ENCODE measurements around the gene CDK14. TPM values are rescaled to one million over a fixed set of nuclear protein-coding genes. Genes with fewer than 3 reads are reported as not detected.

The CDK14 gene
- total and polyA plus RNA-seq, 2 donors (not counting 3 experiments of a cell fraction or from before 2014, with no cell fraction given) = 5.5 to 34.2 TPM

- ChIA-PET POLR2A (no interaction called here), CTCF (no interaction called here)
- no peak overlapping the region for H3K9ac ChIP-seq (replicated peaks; ENCODE audit: extremely low read depth, insufficient read depth, low read length)
- H3K36me3 ChIP-seq (ENCODE audit: control insufficient read depth in 2 of 2, extremely low read depth in 1 of 2, insufficient read depth in 2 of 2, low read length in 2 of 2) = no peaks in the 10 kb centered on the region
- H2AFZ ChIP-seq (ENCODE audit: low read depth, low read length) = no peak overlapping the region
- intact Hi-C loops (cut with micrococcal nuclease) (no loop called here), dilution Hi-C loops (cut with MboI; ENCODE audit: extremely low pct_ligation_motif_present, low sequenced_read_pairs) (no loop called here)
- FAIRE-seq = no peak
- H3K9me1 ChIP-seq (replicated peaks; ENCODE audit: control insufficient read depth, extremely low read depth, insufficient read depth, low read length) = no peaks in the 10 kb centered on the region
- H3K9me3 ChIP-seq (replicated peaks; ENCODE audit: control insufficient read depth, insufficient read depth, low read length) = no peaks in the 10 kb centered on the region
- H3K27ac ChIP-seq (ENCODE audit: insufficient read depth, low read depth, low read length) = no peak overlapping the region
- H3K27me3 ChIP-seq (ENCODE audit: control insufficient read depth in 2 of 2, insufficient read depth in 2 of 2, low read length in 2 of 2) = no peaks in the 10 kb centered on the region
- H3K79me2 ChIP-seq (ENCODE audit: control insufficient read depth, insufficient read depth, low read length) = no peaks in the 10 kb centered on the region
- no peak overlapping the region for H3K4me2 ChIP-seq (ENCODE audit: insufficient read depth, low read length)
- TF ChIP-seq EZH2 (IDR thresholded peaks at IDR 0.05; ENCODE audit: borderline replicate concordance, low read depth, low read length, severe bottlenecking) (no peak), GATA2 (IDR thresholded peaks at IDR 0.05; ENCODE audit: insufficient read depth, insufficient read length, low read depth, low read length) (no peak), FOS (IDR thresholded peaks at IDR 0.05; ENCODE audit: borderline replicate concordance, insufficient read depth, low read length) (no peak), POLR2AphosphoS5 (IDR thresholded peaks at IDR 0.05; ENCODE audit: insufficient read depth, low read depth, low read length) (no peak), CTCF (IDR thresholded peaks at IDR 0.05; ENCODE audit: extremely low read depth in 1 of 2, insufficient read depth in 1 of 2, low read depth in 1 of 2, low read length in 2 of 2) (no peak), POLR2A (IDR thresholded peaks at IDR 0.05; ENCODE audit: low read depth, low read length) (no peak), JUN (IDR thresholded peaks at IDR 0.05; ENCODE audit: borderline replicate concordance, insufficient read depth, insufficient read length, low read depth) (no peak), MAX (IDR thresholded peaks at IDR 0.05; ENCODE audit: insufficient read depth, insufficient read length) (no peak), MYC (IDR thresholded peaks at IDR 0.05; ENCODE audit: low read depth, low read length) (no peak)
- H3K4me3 ChIP-seq (replicated peaks in 1 of 3; ENCODE audit: insufficient read depth in 1 of 3, low read depth in 1 of 3, low read length in 3 of 3) = no peak overlapping the region
- BruUV-seq (replicated peaks) = no TSS peak
- no peak for DNase-seq (ENCODE audit: low read depth, low spot score)
- no peaks in the 10 kb centered on the region for H4K20me1 ChIP-seq (replicated peaks; ENCODE audit: control insufficient read depth, extremely low read depth, insufficient read depth, low read length)
- no peaks in the 10 kb centered on the region for H3K4me1 ChIP-seq (ENCODE audit: control insufficient read depth, extremely low read depth, insufficient read depth, low read length)
Measured at GRCh38 chr7:90564455-90564854, 31.7 kb upstream of the CDK14 start.
